IPS DF 6.9 (cell line): ENCODE results near the gene GPRC5A.
"Not testable (repeated sequence)": the region's sequence is repeated elsewhere in the genome, so short reads cannot be mapped to it uniquely, and the experiment has no call there.

Source experiments
- DNase-seq: peaks from one replicate; pipeline ENCODE4 v3.0.0-alpha.2; 2013; ENCODE audit warnings: low read depth, low spot score
- H3K27ac ChIP-seq: one replicate; pipeline ENCODE4 v1.5.1; 2013; ENCODE audit warnings: low read length, control low read depth
- H3K27me3 ChIP-seq: 2 replicates; pipeline ENCODE4 v1.6.1; 2013; ENCODE audit warnings: mild to moderate bottlenecking, low read length; ENCODE audit not compliant: control insufficient read depth, insufficient read depth
- H3K36me3 ChIP-seq: 2 replicates; pipeline ENCODE4 v1.6.1; 2013; ENCODE audit warnings: low read length; ENCODE audit not compliant: control insufficient read depth, insufficient read depth
- H3K4me1 ChIP-seq: 2 replicates; pipeline ENCODE4 v1.6.1; 2013; ENCODE audit warnings: low read length; ENCODE audit not compliant: control insufficient read depth, insufficient read depth
- H3K4me3 ChIP-seq: 2 replicates; pipeline ENCODE4 v1.5.1; 2013; ENCODE audit warnings: mild to moderate bottlenecking, low read length
- H3K9me3 ChIP-seq: 2 replicates; pipeline ENCODE4 v1.6.1; 2013; ENCODE audit warnings: low read length, inconsistent platforms; ENCODE audit not compliant: control insufficient read depth, insufficient read depth
- WGBS: extraction: QIAGEN DNeasy Blood & Tissue Kit; methylation state at CpG from one replicate; pipeline ENCODE4 v1.1.7; 2013; ENCODE audit warnings: mixed read lengths, missing lambda C conversion rate; ENCODE audit not compliant: insufficient read length, insufficient coverage; 5-methylcytosine and 5-hydroxymethylcytosine counted together

GPRC5A gene

GRCh38 chr12:12872934-12873275 is 18.5 kb upstream of the GPRC5A start:
- WGBS, result no CpG with 5 or more reads among the region's 2 CpGs
- no peak overlapping the region for H3K27ac ChIP-seq
- no peak for DNase-seq
- peaks cover 2% of the 10 kb centered on the region; the same call in 1 of the 2 replicates for H3K4me1 ChIP-seq
- H3K9me3 ChIP-seq, result no peaks in the 10 kb centered on the region
- no peaks in the 10 kb centered on the region for H3K36me3 ChIP-seq
- H3K27me3 ChIP-seq, result no peaks in the 10 kb centered on the region
- H3K4me3 ChIP-seq, result no peak overlapping the region

GRCh38 chr12:12874029-12874428 is 17.3 kb upstream of the GPRC5A start:
- DNase-seq, result no peak
- H3K4me1 ChIP-seq, result peaks cover 2% of the 10 kb centered on the region; the same call in 1 of the 2 replicates
- H3K27me3 ChIP-seq, result no peaks in the 10 kb centered on the region
- no peaks in the 10 kb centered on the region for H3K9me3 ChIP-seq
- H3K4me3 ChIP-seq, result no peak overlapping the region
- no peak overlapping the region for H3K27ac ChIP-seq
- H3K36me3 ChIP-seq, result no peaks in the 10 kb centered on the region
- no CpG with 5 or more reads among the region's 1 CpG for WGBS

GRCh38 chr12:12875301-12875700 is 16.1 kb upstream of the GPRC5A start:
- not testable (repeated sequence) for H3K9me3 ChIP-seq, H3K4me1 ChIP-seq, H3K27ac ChIP-seq, H3K4me3 ChIP-seq, H3K36me3 ChIP-seq, DNase-seq, H3K27me3 ChIP-seq
- WGBS, result no CpG with 5 or more reads among the region's 10 CpGs

- Histone ChIP-seq H3K27me3 (no peaks in the 10 kb centered on the region), H3K4me1 (peaks cover 2% of the 10 kb centered on the region; the same call in 1 of the 2 replicates), H3K27ac (no peak overlapping the region), H3K36me3 (no peaks in the 10 kb centered on the region), H3K9me3 (no peaks in the 10 kb centered on the region), H3K4me3 (no peak overlapping the region)
- WGBS, result no CpG with 5 or more reads among the region's 5 CpGs
- DNase-seq, result no peak
Measured at GRCh38 chr12:12877153-12877768, 14.1 kb upstream of the GPRC5A start.

GRCh38 chr12:12877781-12878455 is 13.4 kb upstream of the GPRC5A start:
- DNase-seq, result no peak
- Histone ChIP-seq H3K27me3 (no peaks in the 10 kb centered on the region), H3K4me1 (no peaks in the 10 kb centered on the region; the same call in 1 of the 2 replicates), H3K9me3 (no peaks in the 10 kb centered on the region), H3K36me3 (no peaks in the 10 kb centered on the region), H3K4me3 (no peak overlapping the region), H3K27ac (no peak overlapping the region)
- no CpG with 5 or more reads among the region's 9 CpGs for WGBS

GRCh38 chr12:12880537-12880936 is 10.8 kb upstream of the GPRC5A start:
- no peak overlapping the region for H3K4me3 ChIP-seq
- no CpG with 5 or more reads among the region's 6 CpGs for WGBS
- no peaks in the 10 kb centered on the region for H3K36me3 ChIP-seq
- H3K9me3 ChIP-seq, result no peaks in the 10 kb centered on the region
- H3K27ac ChIP-seq, result no peak overlapping the region
- DNase-seq, result no peak
- H3K27me3 ChIP-seq, result no peaks in the 10 kb centered on the region
- H3K4me1 ChIP-seq, result no peaks in the 10 kb centered on the region; the same call in 1 of the 2 replicates

GRCh38 chr12:12881151-12881909 is 10.0 kb upstream of the GPRC5A start:
- DNase-seq, result no peak
- Histone ChIP-seq H3K4me1 (peaks cover 2% of the 10 kb centered on the region; the same call in 1 of the 2 replicates), H3K9me3 (no peaks in the 10 kb centered on the region), H3K27me3 (no peaks in the 10 kb centered on the region), H3K27ac (no peak overlapping the region), H3K4me3 (no peak overlapping the region), H3K36me3 (no peaks in the 10 kb centered on the region)
- no CpG with 5 or more reads among the region's 11 CpGs for WGBS

GRCh38 chr12:12882288-12882687 is 9.1 kb upstream of the GPRC5A start:
- Histone ChIP-seq H3K4me1 (peaks cover 2% of the 10 kb centered on the region; the same call in 1 of the 2 replicates), H3K27ac (no peak overlapping the region)
- DNase-seq, result no peak

GRCh38 chr12:12883369-12884001 is 7.9 kb upstream of the GPRC5A start:
- peaks cover 2% of the 10 kb centered on the region; the same call in 1 of the 2 replicates for H3K4me1 ChIP-seq
- H3K27me3 ChIP-seq, result no peaks in the 10 kb centered on the region
- H3K4me3 ChIP-seq, result no peak overlapping the region
- H3K36me3 ChIP-seq, result no peaks in the 10 kb centered on the region
- WGBS, result no CpG with 5 or more reads among the region's 6 CpGs
- no peaks in the 10 kb centered on the region for H3K9me3 ChIP-seq
- H3K27ac ChIP-seq, result no peak overlapping the region
- DNase-seq, result no peak

More at GRCh38 chr12:12882288-12882687, 9.1 kb upstream of the GPRC5A start:
- no peak overlapping the region for H3K4me3 ChIP-seq
- no peaks in the 10 kb centered on the region for H3K9me3 ChIP-seq
- H3K27me3 ChIP-seq, result no peaks in the 10 kb centered on the region
- no peaks in the 10 kb centered on the region for H3K36me3 ChIP-seq
- no CpG with 5 or more reads among the region's 5 CpGs for WGBS

GRCh38 chr12:12885096-12885792 is 6.1 kb upstream of the GPRC5A start:
- Histone ChIP-seq H3K27ac (no peak overlapping the region), H3K4me1 (peaks cover 2% of the 10 kb centered on the region; the same call in 1 of the 2 replicates), H3K9me3 (no peaks in the 10 kb centered on the region), H3K4me3 (no peak overlapping the region), H3K36me3 (no peaks in the 10 kb centered on the region), H3K27me3 (no peaks in the 10 kb centered on the region)
- no CpG with 5 or more reads among the region's 14 CpGs for WGBS
- DNase-seq, result no peak
